Bronchial epithelial cell (primary cell): ENCODE data around the gene FAM149A. TPM values are rescaled to one million over a fixed set of nuclear protein-coding genes. Genes with fewer than 3 reads are reported as not detected.

ENCODE experiments used
- DNase-seq: peaks from one replicate; pipeline ENCODE4 v3.0.0-alpha.2; 2010; ENCODE audit warnings: low read depth
- FAIRE-seq: peaks from 2 replicates; lab custom pipeline; 2011; peaks lifted over from hg19 to GRCh38; lab: Jason Lieb, UNC
- H3K27me3 ChIP-seq: 2 replicates; pipeline ENCODE4 v1.5.1; 2011; ENCODE audit warnings: low read length; ENCODE audit not compliant: control insufficient read depth, insufficient read depth
- H3K36me3 ChIP-seq: 2 replicates; pipeline ENCODE4 v1.5.1; 2011; ENCODE audit warnings: low read length; ENCODE audit not compliant: control insufficient read depth, insufficient read depth
- H3K4me3 ChIP-seq: 2 replicates; pipeline ENCODE4 v1.5.1; 2011; ENCODE audit warnings: mild to moderate bottlenecking, low read depth, low read length, control low read depth
- total RNA-seq: library from RNA; depleted of rRNA; stranded (reverse); fragments of >200 nt; gene quantifications from 2 replicates; pipeline ENCODE4 v1.2.1, GENCODE V29; 2014
- TF ChIP-seq, protein P1 (sequence below): IDR thresholded peaks from 2 replicates; pipeline ENCODE4 v1.5.1; 2011; ENCODE audit warnings: mild to moderate bottlenecking, moderate library complexity, low read length, control low read depth, inconsistent platforms; ENCODE audit not compliant: insufficient read depth, severe bottlenecking

The FAM149A gene
- total RNA-seq, 1 donor from 2014 or later: 0.26 TPM

DNA sequence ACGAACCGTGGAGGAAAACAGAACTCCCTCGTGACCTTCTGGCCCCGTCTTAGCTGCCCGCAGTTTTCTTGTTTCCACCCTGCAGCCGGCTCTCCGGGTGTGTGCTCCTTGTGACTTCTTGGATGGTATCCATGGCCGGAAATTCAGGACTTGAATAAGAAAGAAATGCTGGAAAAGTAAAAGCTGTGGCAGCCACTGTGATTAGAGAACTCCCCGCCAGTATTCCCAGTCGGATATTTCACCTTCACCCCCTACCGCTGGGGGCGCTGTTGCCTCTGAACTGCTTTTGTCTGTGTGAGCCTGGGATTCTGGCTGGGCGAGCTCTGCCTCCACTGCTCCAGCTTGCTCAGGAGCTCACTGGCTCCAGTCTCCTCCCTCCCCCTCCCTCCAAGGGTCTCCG is 45.4 kb downstream of the FAM149A start:
- FAIRE-seq (no peak), DNase-seq (no peak)
- TF ChIP-seq, protein P1, sequence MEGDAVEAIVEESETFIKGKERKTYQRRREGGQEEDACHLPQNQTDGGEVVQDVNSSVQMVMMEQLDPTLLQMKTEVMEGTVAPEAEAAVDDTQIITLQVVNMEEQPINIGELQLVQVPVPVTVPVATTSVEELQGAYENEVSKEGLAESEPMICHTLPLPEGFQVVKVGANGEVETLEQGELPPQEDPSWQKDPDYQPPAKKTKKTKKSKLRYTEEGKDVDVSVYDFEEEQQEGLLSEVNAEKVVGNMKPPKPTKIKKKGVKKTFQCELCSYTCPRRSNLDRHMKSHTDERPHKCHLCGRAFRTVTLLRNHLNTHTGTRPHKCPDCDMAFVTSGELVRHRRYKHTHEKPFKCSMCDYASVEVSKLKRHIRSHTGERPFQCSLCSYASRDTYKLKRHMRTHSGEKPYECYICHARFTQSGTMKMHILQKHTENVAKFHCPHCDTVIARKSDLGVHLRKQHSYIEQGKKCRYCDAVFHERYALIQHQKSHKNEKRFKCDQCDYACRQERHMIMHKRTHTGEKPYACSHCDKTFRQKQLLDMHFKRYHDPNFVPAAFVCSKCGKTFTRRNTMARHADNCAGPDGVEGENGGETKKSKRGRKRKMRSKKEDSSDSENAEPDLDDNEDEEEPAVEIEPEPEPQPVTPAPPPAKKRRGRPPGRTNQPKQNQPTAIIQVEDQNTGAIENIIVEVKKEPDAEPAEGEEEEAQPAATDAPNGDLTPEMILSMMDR: peak; percentile 48
- no peaks in the 10 kb centered on the region for H3K36me3 ChIP-seq
- H3K27me3 ChIP-seq: no peaks in the 10 kb centered on the region
- H3K4me3 ChIP-seq: no peak overlapping the region

DNA sequence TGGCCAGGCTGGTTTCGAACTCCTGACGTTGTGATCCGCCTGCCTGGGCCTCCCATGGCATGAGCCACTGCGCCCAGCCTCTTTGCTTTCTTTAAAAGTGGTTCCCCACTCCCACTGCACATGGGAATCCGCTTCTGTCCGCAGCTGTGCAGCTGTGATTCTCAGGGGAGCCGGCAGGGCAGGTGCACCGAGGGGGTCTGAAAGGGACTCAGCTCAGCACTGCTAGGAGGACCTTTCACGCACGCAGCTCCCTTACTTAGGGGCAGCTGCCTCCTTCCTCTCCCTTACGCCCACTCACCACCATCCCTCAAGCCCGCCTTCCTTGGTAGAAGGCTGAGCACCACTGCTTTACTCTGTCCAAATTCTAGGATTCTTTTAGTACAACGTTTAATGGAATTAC is 46.4 kb downstream of the FAM149A start:
- DNase-seq (no peak), FAIRE-seq (no peak)
- Histone ChIP-seq H3K4me3 (no peak overlapping the region), H3K36me3 (no peaks in the 10 kb centered on the region), H3K27me3 (no peaks in the 10 kb centered on the region)
- TF ChIP-seq, protein P1: no peak

DNA sequence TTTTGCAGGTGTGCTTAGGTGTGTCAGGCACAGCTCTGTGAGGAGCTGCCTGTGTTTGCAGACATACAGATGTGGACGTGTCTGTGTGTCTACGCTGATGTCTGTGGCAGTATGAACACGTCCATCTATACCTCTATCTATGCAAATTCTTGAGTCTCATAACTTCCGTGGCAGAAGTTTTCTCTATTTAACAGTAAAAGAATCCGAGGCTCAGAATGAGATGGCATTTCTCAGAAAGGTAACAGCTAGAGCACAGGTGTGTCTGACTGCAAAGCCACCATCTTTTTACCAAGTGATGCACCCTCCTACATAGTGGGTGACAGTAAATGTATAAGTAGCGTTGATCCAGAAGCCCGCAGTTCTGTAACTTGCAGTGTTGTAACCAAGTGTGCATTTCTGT is 47.0 kb downstream of the FAM149A start:
- no peaks in the 10 kb centered on the region for H3K27me3 ChIP-seq
- DNase-seq (no peak), FAIRE-seq (no peak)
- H3K4me3 ChIP-seq: no peak overlapping the region
- no peaks in the 10 kb centered on the region for H3K36me3 ChIP-seq
- TF ChIP-seq, protein P1: no peak

DNA sequence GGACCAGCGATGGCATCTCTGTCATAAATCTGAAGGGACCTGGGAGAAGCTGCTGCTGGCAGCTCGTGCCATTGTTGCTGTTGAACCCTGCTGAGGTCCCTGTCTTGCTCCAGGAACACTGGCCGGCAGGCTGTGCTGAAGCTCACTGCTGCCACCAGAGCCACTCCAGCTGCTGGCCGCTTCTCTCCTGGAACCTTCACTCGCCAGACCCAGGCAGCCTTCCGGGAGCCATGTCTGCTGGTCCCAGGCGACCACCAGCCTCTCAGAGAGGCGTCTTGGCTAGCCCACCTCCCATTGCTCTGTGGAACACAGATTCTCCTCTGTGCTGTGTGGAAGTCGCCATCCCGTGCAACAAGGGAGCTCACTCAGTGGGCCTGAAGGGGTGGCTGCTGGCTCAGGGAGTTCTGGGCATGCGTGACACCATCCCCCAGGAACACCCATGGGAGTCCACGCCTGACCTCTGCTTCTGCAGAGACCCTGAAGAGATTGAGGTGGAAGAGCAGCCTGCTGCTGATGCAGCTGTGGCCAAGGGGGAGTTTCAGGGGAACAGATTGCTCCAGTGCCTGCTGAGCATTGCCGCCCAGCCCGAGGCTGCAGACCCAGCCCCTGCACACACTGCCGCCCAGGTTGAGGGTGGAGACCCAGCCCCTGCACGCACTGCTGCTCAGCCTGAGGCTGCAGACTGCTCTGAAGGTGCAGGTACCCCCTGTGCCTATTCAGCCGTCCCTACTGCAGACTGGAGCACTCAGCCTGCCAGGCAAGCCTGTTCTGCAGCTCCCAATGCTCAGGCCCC is 53.7 kb downstream of the FAM149A start:
- peak; percentile 36 for FAIRE-seq
- TF ChIP-seq, protein P1: no peak
- no peak overlapping the region for H3K4me3 ChIP-seq
- no peak for DNase-seq
- no peaks in the 10 kb centered on the region for H3K27me3 ChIP-seq
- no peaks in the 10 kb centered on the region for H3K36me3 ChIP-seq

DNA sequence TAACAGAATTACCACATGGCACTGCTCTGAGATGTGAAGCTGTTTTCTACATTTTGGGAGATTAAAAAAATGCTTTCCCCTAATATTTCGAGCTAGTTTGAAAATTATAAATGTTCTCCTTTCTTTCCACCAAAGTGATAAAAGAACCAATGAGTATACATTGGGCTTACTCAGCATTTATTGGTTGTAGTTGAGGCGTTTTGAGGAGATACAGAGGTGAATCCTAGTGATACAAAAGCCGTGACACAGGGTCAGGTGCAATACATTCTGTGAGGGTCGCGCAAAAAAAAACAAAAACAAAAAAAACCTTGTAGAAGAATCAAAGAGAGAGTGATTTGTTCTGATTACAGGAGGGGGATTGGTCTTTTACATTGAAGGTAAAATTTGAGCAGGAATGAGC is 54.5 kb downstream of the FAM149A start:
- Histone ChIP-seq H3K27me3 (no peaks in the 10 kb centered on the region), H3K4me3 (no peak overlapping the region), H3K36me3 (no peaks in the 10 kb centered on the region)
- FAIRE-seq (no peak), DNase-seq (no peak)
- TF ChIP-seq, protein P1: no peak
